Measurements from ENCODE around the gene TSEN15.

TSEN15 gene

DNA sequence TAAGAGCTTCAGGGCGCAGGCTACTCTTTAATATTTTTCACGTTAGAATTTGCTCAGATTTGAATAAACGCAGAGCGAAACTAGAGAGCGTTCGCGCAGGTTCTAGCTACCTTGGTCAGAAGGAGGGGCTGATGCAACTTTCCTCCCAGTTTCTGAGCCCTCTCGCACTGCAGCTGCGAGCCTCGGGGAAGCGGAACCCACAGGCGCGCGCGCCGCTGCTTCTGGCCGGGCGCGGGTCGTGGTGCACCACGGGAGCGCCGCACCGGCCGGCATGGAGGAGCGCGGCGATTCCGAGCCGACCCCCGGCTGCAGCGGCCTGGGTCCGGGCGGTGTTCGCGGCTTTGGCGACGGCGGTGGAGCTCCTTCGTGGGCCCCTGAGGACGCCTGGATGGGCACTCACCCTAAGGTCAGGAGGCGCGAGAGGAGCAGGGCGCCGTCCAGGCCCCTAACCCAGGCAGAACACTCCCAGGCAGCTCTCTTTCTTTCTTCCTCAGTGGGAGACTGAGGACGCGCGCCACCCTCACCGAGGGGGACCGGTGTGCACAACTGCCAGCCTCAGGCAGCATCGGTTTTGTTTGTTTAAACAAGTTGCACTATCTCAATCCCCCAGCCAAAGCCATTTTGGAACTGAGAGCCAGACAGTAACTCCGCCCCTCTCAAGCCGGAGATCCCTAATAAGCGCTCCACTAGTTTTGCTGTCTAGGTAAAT, at the start of gene TSEN15:
TSS of gene TSEN15 (plus strand) at position 246 of the 709 bp plus-strand sequence. CDS start at position 272, 26 bp downstream.
- peak; percentile 76 for DNase-seq

DNA sequence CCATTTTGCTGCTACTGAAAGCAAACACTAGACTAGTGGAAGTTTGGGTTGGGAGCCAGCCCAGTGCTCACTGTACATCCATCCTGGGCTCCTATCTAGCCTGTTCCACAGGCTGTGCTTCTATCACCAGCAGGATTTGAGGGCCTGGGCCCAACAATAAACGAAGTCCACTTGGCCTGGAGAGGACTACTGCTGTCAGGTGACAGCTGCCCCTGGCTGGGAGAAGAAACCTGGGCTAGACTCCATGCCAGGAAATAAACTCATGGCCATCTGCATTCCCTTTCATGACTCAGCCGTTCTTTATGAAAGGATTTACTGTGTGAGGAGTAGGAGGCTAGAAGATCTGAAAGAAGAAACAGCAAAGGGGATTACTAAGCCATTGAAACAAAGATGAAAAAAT, 49.5 kb upstream of the TSEN15 start:
- no peak for DNase-seq

DNA sequence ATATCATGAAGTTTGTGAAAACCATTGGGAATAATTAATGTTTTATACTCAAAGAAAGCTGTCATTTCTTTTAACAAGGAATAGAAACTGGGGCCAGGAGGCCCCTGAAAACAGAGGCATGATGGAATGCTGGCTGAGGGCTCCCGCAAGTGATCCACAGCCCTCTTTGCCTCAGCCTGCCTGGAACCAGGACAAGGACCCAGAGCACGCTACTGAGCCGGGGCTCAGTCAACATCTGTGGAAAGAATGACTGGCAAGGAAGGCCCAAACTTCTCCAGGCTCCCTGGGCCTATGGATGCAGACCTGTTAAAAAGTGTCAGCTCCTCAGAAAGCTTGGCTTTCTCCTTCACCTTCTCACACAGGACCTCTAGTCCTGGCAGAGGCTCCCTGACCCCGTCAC, 46.6 kb upstream of the TSEN15 start:
- no peak for DNase-seq

DNA sequence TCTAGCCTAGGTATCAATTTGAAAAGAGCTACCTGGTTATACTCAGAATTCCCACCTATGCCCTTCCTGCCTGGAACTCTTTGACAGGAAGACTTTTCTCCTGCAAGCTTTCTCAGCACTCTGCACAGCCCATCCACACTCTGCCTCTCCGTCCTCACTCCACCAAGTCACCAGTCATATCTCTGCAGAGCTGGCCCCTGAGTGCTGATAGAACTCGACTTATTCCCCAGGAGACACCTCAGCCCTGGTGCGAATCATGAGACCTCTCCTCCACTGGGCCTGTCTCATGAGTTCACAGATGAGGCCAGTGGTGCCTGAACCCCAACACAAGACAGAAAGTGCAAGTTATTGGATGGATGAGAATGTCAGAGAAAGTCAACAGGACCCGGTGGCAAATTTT, 46.0 kb upstream of the TSEN15 start:
- no peak for DNase-seq

DNA sequence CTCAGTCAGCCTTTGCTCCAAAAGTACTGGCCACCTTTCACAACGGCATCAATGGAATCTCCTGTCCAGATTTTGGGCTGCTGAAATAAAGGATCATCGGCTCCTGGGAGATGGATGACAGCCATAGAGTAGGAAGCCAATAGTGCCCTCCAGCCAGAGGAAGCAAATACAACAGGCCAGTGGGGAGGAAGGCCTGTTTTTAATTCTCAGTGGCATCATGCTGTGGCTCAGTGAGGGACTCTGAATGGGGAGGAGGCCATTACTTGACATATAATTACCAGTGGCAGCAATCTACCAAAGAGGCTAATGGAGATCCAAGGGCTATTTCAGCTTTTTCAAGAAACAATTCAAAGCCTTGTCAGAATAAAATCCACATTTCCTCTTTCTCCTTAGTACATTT, 40.7 kb upstream of the TSEN15 start:
- DNase-seq, result no peak

DNA sequence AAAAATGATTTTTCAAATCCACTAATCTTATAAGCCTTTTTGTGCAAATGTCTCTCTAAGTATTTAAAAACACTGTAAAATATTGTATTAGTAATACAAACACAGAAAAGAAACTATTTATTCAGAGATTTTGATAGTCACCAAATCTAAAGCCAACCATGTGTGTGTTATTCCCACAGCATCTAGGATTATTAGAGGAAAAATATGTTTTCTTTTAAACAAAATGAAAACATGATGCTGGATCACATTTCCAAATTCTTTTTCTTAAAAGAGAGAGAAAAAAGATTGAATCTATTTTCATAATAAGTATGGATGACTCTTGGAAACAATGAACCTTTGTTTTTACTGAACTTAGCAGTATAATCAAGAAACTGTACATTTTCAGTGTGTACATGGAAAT, 39.3 kb upstream of the TSEN15 start:
- no peak for DNase-seq

DNA sequence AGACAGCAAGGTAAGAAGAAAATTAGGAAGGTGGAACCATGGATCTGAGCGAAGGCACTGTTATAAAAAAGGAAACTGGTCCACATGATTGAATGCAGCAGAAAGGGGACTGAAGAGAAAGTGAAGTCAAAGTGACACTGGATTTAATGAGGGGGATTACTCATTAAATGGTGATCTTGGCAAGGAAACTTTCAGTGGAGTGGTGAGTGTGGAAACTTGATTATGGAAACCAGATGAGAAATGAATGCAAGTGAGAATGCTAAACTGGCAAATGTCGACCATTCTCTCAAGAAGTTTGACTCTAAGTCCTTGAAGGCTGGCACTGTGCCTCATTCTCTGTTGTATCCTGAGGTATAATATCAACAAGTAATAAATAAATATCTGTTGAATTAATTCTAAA, 37.3 kb upstream of the TSEN15 start:
- no peak for DNase-seq

DNA sequence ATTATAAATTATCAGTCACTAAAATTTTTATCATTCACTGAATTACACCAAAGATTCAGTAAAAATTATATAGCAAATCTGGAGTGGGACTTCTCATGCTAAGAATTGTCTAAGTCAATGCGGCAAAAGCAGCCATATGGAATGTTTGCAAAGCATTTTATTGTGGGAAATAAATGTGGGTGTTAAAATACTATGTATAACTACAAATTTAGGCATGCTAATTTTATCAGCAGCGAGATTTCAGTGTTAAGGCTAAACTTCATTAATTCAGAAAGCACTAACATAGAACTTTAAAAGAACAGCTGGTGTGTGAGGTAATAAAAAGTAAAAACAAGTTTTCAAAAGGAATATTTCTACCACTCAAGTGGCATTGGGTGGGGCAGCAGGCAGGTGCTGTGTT, 35.4 kb upstream of the TSEN15 start:
- DNase-seq, result no peak

DNA sequence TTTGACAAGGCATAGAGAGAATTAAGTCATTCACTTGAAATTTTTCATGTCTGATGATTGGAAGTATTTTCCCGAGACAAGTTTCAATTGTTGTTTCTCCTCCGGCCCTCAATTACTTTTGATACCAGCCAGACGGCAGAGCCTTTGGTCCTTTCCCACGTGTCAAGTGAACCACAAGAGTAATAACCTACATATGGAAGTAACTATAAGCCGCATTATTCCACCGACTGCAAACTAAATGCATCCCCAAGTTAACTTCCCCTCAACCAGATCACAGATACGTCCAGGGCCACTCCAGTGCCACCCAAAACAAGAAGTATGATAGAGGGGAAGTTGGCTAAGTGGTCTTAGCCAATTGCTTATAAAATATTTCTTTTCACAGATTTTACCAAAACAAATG, 34.2 kb upstream of the TSEN15 start:
- no peak for DNase-seq

DNA sequence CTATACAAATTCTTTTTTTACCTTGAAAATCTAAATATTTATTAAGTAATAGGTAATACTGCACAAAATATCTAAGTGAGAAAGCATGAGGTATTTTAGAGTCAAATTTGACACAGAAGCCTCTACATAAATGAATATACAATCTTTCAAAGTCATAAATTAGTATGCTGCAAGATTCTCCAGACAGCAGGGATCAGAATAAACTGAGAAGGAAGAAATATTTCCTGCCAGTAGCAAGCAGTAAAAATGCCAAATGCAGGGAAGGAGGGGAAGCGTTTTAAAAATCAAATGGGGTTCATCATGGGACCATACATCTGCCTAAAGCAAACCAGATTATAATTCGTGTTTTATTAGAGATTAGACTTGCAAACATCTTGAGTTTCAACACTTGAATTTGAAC, 32.9 kb upstream of the TSEN15 start:
- no peak for DNase-seq

DNA sequence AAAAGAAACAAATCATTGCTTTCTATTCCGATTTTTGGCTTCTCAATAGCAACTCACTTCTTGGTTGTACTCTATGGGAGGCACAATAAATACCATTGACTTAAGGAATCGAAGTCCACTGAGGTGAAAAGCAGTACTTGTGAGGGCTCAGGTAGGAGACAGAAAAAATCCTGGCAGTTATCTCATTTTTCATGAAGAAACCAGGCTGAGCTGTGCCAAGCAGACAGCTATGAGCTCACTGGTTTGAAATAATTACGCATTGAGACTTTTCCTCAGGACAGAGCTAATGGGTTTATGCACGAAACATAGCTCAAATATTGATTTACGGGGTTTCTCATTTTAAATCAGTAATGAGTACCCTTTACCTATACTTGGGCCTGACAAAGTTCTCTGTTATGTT, 32.5 kb upstream of the TSEN15 start:
- no peak for DNase-seq

DNA sequence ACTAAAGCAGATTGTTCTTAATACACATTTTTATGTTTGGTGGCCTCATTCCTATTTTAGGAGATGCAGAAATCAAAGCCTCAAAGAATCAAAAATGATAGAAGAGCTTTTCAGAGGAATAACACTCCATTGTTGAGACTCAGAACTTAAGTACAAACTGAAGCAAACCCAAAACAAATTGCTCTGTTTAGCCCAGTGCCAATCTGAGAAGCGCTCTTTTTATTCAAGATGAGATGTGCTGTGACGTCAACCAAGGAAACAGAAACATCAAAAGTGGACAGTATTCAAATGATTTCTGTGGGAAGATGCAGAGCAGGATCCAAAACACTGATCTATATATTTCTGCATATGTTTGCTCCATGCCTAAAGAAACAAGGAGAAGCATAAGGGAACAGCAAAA, 32.0 kb upstream of the TSEN15 start:
- DNase-seq, result no peak

DNA sequence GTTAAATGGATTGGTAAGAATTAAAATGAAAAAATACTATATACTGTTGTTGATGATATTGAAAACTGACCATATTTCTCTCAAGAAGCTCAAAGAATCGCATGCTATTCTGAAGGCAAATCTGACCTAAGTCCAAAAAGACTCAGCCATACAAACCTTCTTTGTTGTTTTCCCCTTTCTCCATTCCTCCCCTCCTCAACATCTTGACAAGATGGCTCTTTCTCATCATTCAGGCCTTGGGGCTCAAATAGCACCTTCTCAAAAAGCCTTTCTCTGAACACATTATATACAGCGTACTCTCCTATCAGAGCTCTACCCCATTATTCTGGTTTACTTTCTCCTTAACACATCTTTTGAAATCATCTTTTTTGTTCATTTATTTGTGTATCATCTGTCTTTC, 31.2 kb upstream of the TSEN15 start:
- no peak for DNase-seq

DNA sequence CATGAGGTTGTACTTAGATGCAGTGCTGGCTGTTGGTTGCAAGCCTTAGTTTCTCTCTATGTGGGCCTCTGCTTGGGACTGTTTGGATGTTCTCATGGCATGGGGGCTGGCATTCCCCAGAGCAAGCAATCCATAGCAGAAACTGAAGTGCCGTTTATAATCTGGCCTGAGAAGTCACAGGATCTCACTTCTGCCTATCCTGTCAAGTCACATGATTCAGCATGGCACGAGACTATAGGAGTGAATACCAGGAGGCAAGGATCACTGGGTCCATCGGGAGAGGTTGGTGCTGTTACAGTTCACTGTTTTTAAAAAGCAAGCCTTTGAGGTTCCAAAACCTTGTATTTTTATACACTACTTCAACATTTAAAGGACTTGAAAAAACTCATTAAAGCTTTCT, 30.7 kb upstream of the TSEN15 start:
- no peak for DNase-seq

DNA sequence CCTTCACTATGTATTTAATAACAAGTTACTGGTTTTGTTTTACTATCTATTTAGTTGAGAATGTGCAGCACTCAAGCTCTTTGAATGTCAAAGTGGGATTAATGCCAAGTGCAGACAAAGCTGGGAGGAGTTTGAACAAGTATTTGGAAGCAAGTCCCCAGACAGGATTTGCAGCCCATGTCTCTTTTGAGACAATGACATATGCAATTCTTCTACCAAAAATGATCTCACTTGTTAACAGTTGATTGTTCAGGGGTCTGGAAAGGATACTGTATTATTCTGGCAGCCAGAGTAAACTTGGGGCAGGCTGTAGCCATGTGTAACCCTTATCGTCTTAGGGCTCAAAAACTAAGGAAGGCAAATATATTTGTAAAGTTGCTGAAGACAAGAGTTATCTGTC, 29.8 kb upstream of the TSEN15 start:
- DNase-seq, result no peak

DNA sequence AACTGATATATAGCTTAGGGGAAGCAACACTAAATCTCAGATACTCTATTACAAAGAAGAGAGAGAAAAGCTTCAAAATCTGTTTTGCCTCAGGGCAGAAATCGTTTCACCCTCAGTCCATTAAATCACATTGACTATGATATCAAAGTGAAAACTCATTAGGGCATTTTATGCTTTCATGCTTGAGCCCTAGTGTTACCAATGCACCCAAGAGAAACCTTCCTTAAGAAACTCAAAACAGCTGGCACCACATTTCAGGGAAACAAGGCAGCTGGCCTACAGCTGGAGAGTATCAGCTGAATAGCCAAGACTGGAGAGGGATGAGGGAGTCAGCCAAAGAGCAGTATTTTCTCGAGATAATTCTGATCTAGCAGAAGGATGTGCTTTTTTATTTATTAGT, 28.9 kb upstream of the TSEN15 start:
- DNase-seq, result no peak

DNA sequence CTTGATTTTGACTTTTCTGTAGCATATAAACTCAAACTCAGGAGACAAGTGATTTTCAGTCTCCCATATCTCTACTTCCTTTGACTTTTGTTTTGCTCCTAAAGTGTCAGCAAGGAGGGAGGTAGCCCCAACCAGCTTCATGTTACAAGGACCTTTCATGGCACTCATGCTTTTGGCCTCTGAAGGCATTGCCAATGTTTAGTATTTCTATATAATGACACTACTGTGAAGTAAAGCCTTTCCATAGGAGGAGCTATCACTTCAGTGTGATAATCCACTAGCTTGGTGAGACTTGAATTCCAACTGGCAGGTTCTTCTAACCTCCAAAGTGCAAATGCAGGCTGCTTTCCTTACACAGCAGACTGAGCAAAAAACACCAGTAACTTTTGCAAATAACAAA, 28.4 kb upstream of the TSEN15 start:
- DNase-seq, result no peak

DNA sequence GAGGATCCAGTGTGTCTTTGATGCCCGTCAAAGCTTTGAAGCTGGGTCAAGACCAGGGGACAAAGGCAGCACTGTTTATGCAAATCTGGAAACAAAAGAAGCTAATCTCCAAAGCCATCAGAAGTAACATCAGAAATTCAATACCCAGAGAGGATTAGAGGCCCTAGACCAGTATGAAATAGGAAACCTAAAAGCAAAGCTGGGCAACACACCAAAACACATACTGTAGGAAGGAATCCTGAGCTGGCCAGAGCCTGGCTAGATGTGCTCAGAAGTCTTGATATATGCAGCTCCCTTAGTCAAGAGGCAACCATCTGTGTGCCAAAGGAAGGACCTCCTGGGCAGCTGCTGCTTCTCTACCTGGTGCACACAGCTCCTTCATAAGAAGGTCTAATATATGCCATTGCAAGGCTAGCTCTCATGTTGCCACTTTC, 26.3 kb upstream of the TSEN15 start:
- DNase-seq, result no peak

DNA sequence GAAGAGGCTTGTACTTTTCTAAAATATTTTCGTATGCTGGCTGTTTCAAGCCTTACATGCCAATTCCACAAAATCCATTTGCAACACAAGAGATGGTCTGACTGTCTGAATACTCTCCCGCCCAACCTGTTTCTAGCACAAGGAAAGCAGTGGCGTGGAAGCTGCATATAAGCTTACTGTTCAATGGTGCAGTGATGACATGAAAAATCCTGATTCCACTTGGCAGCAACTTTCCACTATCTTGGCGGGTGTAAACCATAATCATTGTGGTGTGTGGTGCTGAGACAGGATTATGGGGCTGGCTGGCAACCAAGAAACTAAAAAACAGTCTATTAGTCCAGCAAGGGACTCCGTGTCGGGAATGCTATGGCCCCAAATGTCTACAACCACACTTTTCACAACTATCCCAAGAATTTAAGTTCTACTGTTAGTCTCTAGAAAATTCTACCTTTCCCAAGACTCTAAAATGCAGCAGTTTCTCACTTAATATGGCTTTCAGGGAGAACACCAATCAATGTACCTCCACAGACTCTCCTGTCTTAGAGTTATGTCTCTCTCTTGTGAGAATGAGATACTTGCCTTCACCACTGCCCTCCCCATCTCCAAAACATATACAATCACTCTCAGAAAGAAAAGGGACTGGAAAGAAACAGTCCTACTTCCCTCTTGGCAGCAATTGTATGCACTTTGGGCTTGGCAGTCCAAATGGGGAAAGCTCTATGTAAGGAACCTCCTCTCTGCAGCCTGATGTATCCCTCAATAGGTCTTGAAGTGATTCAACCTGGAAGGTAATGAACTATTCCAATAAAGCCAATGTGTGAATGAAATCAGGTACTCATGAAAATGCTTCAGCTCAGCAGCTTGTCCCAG, 23.5 kb upstream of the TSEN15 start:
- DNase-seq, result no peak

DNA sequence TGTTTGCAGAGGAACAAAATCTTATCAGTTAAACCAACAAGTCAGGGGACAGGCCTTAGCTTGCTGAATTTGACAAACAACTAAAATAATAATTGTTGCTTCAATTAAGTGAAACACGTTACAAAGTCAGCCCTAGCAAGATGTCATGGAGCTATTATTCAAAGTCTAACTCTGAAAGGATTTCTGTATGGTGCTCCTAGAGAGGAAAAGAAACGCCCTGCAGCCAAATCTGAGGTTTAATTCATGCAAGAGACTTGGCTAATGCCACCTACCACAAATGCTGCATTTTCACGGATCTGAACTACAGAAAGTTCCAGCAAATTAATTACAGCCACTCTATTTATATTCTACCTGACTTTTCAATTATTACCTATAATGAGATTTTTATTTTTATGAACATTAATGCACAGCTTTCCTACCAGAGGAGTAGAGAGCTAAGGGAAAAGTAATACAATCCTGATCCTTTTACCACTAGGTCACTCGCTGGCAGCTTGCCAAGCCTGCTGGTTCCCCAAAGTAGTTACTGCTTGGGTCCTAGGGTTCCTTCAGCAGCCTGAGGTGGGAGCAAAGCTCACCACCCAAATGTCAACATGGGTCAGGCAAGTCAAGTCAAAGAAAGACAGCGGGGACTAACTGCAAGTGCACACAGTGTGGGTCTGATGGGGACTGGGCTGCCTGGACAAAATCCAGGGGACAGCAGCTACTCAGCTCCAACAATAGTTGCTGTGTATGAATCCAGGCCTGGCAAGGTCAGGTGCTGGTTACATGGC, 22.5 kb upstream of the TSEN15 start:
- no peak for DNase-seq

DNA sequence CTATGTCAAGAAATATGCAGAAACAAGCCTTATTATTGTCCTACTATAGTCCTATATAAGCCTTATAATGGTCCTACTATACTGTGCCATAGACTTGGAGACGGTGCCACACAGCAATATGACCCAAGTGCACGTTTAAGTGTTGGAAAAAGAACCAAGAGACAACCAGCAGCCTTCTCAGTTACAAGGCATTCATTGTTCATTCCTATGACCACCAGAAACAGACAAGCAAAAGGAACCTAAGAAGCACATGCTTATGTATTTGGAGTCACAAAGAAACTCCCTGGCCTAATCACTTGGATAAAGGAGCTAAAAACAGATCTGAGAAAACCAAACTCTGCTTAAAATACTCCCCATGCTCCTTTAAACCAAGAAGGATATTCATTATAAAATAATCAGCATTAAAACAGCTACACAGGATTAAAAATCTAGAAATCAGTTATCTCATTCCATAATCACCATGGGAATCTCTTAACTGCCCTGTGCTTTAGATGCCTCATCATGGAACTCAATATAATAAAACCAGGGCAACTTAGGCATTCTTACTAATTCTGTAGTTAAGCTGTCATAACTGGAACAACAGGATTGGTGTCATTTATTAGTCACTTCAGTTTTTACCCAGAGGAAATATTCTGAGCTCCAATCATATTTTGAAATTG, 21.0 kb upstream of the TSEN15 start:
- DNase-seq, result no peak

DNA sequence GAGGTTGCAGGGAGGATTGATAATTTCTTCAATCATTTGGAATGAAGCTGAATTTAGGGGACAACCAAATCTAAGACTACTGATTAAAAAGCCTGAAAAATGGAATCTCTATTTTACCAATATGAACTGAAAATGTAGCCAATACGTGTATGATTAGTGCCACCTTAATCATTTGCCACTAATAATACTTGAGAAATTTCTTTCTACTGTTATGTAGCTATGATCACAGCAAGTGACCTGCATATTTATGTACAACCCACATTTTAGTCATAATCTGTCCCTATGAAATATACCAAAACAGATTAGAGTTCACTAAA, 20.5 kb upstream of the TSEN15 start:
- no peak for DNase-seq

DNA sequence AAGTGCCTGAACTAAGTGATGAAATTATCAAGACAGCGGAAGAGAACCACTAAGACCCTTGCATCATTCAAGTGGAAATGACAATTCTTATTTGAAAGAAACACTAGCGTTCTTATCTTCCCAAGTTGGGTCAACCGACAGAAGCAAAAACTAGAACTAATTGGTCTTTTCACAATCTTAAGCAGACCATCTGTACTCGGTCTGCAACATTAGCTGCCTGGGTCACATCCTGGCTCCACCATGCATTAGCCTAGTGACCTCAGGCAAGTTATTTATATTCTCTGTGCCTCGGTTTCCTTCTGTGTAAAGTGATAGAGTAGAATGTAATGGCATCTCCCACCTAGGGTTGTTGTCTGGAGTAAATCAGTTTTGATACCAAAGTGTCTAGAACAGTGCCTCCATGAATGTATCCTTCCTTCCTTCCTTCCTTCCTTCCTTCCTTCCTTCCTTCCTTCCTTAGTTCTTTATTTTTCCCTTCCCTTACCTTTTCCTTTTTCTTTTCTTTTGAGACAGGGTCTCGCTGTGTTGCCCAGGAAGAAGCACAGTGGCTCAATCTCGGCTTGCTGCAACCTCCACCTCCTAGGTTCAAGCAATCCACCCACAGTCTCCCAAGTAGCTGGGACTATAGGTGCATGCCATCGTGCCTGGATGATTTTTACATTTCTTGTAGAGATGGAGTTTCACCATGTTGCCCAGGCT, 20.0 kb upstream of the TSEN15 start:
- no peak for DNase-seq

All from DMS79 treated with DMSO at 0.1 percent for 48 hours (cell line).